Naive thymus-derived CD4-positive, alpha-beta T cell (primary cell): ENCODE measurements around the gene KRT14. TPM values are rescaled to one million over a fixed set of nuclear protein-coding genes. Genes with fewer than 3 reads are reported as not detected.

ENCODE experiments used
- ATAC-seq: fragments of 150-1000 bp; cut with Tn5 transposase; 2 replicates; pipeline ENCODE4 v1.10.0; 2021; ENCODE audit warnings: mild to moderate bottlenecking, moderate library complexity
- CTCF ChIA-PET: fragments of 350-600 bp; sonication (Branson Sonifier 250); formaldehyde crosslinking; loops from one replicate; lab custom pipeline; 2021; ENCODE audit warnings: antibody characterized with exemption; lab: Charles Lee
- POLR2A ChIA-PET: fragments of 350-600 bp; sonication (Branson Sonifier 250); formaldehyde crosslinking; loops from one replicate; lab custom pipeline; 2021; ENCODE audit warnings: antibody characterized with exemption, inconsistent platforms; lab: Charles Lee
- DNase-seq, 9 donors: peaks; one replicate each; pipeline versions ENCODE4 v3.0.0 to v3.0.0-alpha.2; 2020 to 2022; ENCODE audit warnings: mixed read lengths in 1 of 9
- H3K27ac ChIP-seq: one replicate; pipeline ENCODE4 v1.7.0; 2013; ENCODE audit warnings: mild to moderate bottlenecking, low read depth, low read length, moderate library complexity
- H3K27me3 ChIP-seq, 2 donors: one replicate each; pipeline ENCODE4 v1.7.0; 2013; ENCODE audit warnings: low read length in 2 of 2, mild to moderate bottlenecking in 2 of 2, moderate library complexity in 2 of 2; ENCODE audit not compliant: control insufficient read depth in 2 of 2, insufficient read depth in 2 of 2
- H3K36me3 ChIP-seq, 3 experiments: 1 replicate in 2 of 3; 2 replicates in 1 of 3; pipeline ENCODE4 v1.7.0; 2013; ENCODE audit warnings: low read length in 3 of 3, mild to moderate bottlenecking in 3 of 3, moderate library complexity in 1 of 3; ENCODE audit not compliant: insufficient read depth in 3 of 3, control insufficient read depth in 2 of 3
- H3K4me1 ChIP-seq, 2 donors: one replicate each; pipeline ENCODE4 v1.7.0; 2013; ENCODE audit warnings: low read length in 2 of 2, mild to moderate bottlenecking in 2 of 2, moderate library complexity in 1 of 2; ENCODE audit not compliant: control insufficient read depth in 2 of 2, insufficient read depth in 2 of 2
- H3K4me3 ChIP-seq: 2 replicates; pipeline ENCODE4 v1.7.0; 2013; ENCODE audit warnings: mild to moderate bottlenecking, low read length
- H3K9me3 ChIP-seq, 3 experiments: 1 replicate in 2 of 3; 2 replicates in 1 of 3; pipeline ENCODE4 v1.7.0; 2013; ENCODE audit warnings: low read length in 3 of 3; ENCODE audit not compliant: control insufficient read depth in 2 of 3
- H3K27ac Mint-ChIP-seq, 9 donors: one replicate each; pipeline ENCODE4 v1.8.0; 2020 to 2022; ENCODE audit warnings: mixed read lengths in 9 of 9, mild to moderate bottlenecking in 8 of 9, moderate library complexity in 5 of 9, inconsistent platforms in 2 of 9
- H3K27me3 Mint-ChIP-seq, 5 donors: one replicate each; pipeline ENCODE4 v1.8.0; 2021 to 2022; ENCODE audit warnings: mixed read lengths in 5 of 5, mild to moderate bottlenecking in 1 of 5
- H3K36me3 Mint-ChIP-seq, 5 donors: one replicate each; pipeline ENCODE4 v1.8.0; 2020 to 2022; ENCODE audit warnings: mixed read lengths in 5 of 5, mild to moderate bottlenecking in 3 of 5, inconsistent platforms in 1 of 5
- H3K4me1 Mint-ChIP-seq, 7 donors: one replicate each; pipeline ENCODE4 v1.8.0; 2020 to 2022; ENCODE audit warnings: mixed read lengths in 7 of 7, mild to moderate bottlenecking in 3 of 7, inconsistent platforms in 1 of 7
- H3K4me3 Mint-ChIP-seq, 10 donors: one replicate each; pipeline ENCODE4 v1.8.0; 2020 to 2022; ENCODE audit warnings: mild to moderate bottlenecking in 10 of 10, mixed read lengths in 10 of 10, moderate library complexity in 6 of 10, inconsistent platforms in 2 of 10
- H3K9me3 Mint-ChIP-seq, 11 donors: one replicate each; pipeline ENCODE4 v1.8.0; 2020 to 2022; ENCODE audit warnings: mixed read lengths in 11 of 11, mild to moderate bottlenecking in 4 of 11, inconsistent platforms in 1 of 11, moderate library complexity in 1 of 11
- intact Hi-C, 2 donors: fragments of 100-400 bp; cut with micrococcal nuclease; formaldehyde crosslinking; loops; one replicate each; pipeline ENCODE4 v1.15.1; 2023
- polyA plus RNA-seq, 2 donors: library from polyadenylated mRNA; unstranded; fragments of 300-500 nt; fragmentation: Illumina TruSeq; gene quantifications; one replicate each; pipeline ENCODE4 v1.2.3, GENCODE V29; 2021
- total RNA-seq, 6 experiments: library from RNA in 5 of 6; stranded (reverse) in 5 of 6; gene quantifications; 1 replicate in 5 of 6; 2 replicates in 1 of 6; pipeline ENCODE4 v1.2.3 and lab custom pipeline; 2021 to 2026

The KRT14 gene
- total and polyA plus RNA-seq, 7 experiments from 2014 or later, result not detected

DNA sequence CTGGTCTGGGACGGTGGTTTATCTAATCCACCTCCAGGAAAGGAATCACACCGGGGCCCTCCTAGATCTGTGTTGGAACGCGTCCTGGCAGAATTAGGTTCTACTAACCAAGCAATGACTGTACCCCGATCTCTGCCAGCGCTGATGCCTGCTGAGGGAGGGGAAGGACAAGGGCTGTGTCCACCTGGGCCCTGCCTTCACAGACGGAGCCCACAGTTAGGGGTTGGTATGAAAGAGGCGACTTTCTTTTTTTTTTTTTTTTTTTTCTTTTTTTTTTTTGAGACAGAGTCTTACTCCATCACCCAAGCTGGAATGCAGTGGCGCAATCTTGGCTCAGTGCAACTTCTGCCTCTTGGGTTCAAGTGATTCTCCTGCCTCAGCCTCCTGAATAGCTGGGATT is 48.7 kb downstream of the KRT14 start:
- POLR2A ChIA-PET, result no interaction called here
- H3K4me1 ChIP-seq, result no peaks in the 10 kb centered on the region
- Mint-ChIP-seq H3K4me1 (no peaks in the 10 kb centered on the region), H3K4me3 (no peak overlapping the region), H3K36me3 (no peaks in the 10 kb centered on the region), H3K27me3 (peaks cover 0 to 21% (median 10%) of the 10 kb centered on the region in 5 donors), H3K27ac (no peak overlapping the region), H3K9me3 (no peaks in the 10 kb centered on the region)
- no peaks in the 10 kb centered on the region for H3K27me3 ChIP-seq
- no peak overlapping the region for H3K4me3 ChIP-seq
- CTCF ChIA-PET, result interaction anchor here (4.2 kb wide), 1 partner anchor 11 kb away, joined by 14 read pairs; no protein-coding TSS in a partner anchor
- no peak for ATAC-seq
- H3K9me3 ChIP-seq, result no peaks in the 10 kb centered on the region
- intact Hi-C loops, result no loop called here
- no peak for DNase-seq
- no peaks in the 10 kb centered on the region for H3K36me3 ChIP-seq
- H3K27ac ChIP-seq, result no peak overlapping the region

- ATAC-seq, result no peak
- no peak overlapping the region for H3K27ac ChIP-seq
- Mint-ChIP-seq H3K4me1 (no peaks in the 10 kb centered on the region), H3K4me3 (no peak overlapping the region), H3K36me3 (no peaks in the 10 kb centered on the region), H3K27me3 (peaks cover 0 to 23% (median 10%) of the 10 kb centered on the region in 5 donors), H3K27ac (no peak overlapping the region), H3K9me3 (no peaks in the 10 kb centered on the region)
- H3K36me3 ChIP-seq, result no peaks in the 10 kb centered on the region
- ChIA-PET POLR2A (no interaction called here), CTCF (interaction anchor here (0.6 to 4.2 kb wide), 2 partner anchors 11 to 111 kb away, joined by 3 to 14 read pairs; no protein-coding TSS in a partner anchor)
- no peaks in the 10 kb centered on the region for H3K9me3 ChIP-seq
- H3K4me3 ChIP-seq, result no peak overlapping the region
- intact Hi-C loops, result no loop called here
- no peaks in the 10 kb centered on the region for H3K4me1 ChIP-seq
- no peaks in the 10 kb centered on the region for H3K27me3 ChIP-seq
- no peak for DNase-seq
Observed at GRCh38 chr17:41537614-41537954, 49.1 kb downstream of the KRT14 start.

DNA sequence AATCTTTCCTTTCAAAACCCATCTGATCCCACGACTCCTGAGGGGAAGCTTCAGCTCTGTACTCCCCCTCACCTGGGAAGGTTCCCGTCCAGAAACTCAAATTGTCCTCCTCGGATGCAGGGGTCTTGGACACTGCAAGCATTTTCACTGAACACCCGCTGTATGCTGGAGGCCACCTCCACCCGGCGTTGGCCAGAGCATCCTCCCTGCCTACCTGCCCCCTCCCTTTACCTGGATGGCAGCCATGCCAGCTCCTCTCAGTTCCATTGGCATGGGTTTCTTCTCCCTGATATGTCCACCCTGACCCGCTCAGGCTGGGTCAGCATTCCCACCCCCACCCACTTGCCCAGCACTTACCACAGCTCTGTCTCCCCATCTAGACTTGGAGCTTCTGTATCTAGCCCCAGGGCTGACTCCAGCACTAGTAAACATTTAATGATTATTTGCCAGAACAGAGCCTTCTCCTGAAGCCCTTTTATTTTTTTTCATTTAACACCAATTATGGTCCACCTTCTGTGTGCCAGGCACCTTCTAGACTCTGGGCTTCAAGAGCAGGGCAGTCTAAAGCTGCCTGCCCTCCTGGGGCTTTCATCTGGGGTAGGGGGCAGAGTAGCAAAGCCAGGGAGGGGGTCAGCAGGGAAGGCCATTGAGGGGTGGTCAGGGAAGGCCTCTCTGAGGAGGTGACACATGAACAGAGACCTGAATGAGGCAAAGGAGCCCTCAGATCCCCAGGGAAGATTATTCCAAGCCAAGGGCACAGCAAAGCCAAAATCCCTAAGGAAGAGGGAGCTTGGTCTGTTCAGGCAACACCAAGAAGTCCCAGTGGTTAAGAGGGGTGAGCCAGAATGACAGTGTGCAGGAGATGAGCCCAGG is 49.7 kb downstream of the KRT14 start:
- ChIA-PET CTCF (interaction anchor here (0.6 to 4.2 kb wide), 4 partner anchors 12 to 736 kb away, joined by 3 to 14 read pairs (median 4); no protein-coding TSS in a partner anchor), POLR2A (interaction anchor here (0.6 kb wide), 1 partner anchor 1071 kb away, joined by 3 read pairs; no protein-coding TSS in a partner anchor)
- no peaks in the 10 kb centered on the region for H3K36me3 Mint-ChIP-seq
- H3K9me3 Mint-ChIP-seq, result no peaks in the 10 kb centered on the region
- no peaks in the 10 kb centered on the region for H3K36me3 ChIP-seq
- no peaks in the 10 kb centered on the region for H3K9me3 ChIP-seq
- intact Hi-C loops, result no loop called here
- H3K27ac Mint-ChIP-seq, result peak overlapping the region in 1 of 9 donors; percentile 46
- no peaks in the 10 kb centered on the region for H3K4me1 ChIP-seq
- no peaks in the 10 kb centered on the region for H3K27me3 ChIP-seq
- no peak overlapping the region for H3K27ac ChIP-seq
- no peaks in the 10 kb centered on the region for H3K4me1 Mint-ChIP-seq
- H3K4me3 ChIP-seq, result no peak overlapping the region
- no peak for ATAC-seq
- no peak overlapping the region for H3K4me3 Mint-ChIP-seq
- DNase-seq, result peak in 1 of 9 donors; percentile 5
- peaks cover 0 to 23% (median 11%) of the 10 kb centered on the region in 5 donors for H3K27me3 Mint-ChIP-seq

DNA sequence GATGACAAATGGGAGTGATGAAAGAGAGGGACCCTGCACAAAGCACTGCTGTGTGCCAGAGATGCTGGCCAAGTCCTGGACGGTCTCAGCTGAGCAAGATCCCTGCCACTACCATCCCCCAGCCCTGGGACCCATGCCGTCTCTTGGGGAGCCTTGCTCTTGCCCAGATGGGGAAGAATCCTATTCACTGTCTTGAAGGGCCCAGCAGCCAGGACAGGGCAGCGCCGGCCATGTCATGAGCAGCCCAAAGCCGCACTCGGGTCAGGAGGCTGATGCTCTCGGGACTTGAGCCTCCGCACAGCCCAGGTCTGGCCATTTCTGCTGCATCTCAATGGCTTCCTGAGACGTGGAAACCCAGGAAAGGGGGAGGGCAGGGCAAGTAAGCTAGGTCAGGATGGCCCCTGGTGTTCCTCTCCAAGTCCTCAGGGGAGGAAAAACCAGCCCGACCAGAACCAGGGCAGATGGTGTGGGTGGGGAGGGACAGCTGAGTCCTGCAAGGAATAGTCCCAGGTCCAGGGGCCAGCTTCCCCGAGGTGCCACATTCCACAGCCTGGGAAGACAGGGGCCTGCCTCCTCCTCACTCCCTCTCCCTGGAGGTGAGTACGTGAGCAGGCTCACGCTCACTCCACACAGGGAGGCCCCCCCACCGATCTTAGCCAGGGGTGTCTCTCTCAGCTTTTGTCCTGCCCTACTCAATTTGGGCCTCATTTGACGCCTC is 50.8 kb downstream of the KRT14 start:
- ChIA-PET POLR2A (no interaction called here), CTCF (interaction anchor here (0.6 to 1.5 kb wide), 2 partner anchors 13 to 266 kb away, joined by 3 to 5 read pairs; no protein-coding TSS in a partner anchor)
- H3K36me3 ChIP-seq, result no peaks in the 10 kb centered on the region
- intact Hi-C loops, result no loop called here
- H3K4me3 ChIP-seq, result no peak overlapping the region
- Mint-ChIP-seq H3K27me3 (peaks cover 3 to 31% (median 17%) of the 10 kb centered on the region in 5 donors), H3K36me3 (no peaks in the 10 kb centered on the region), H3K9me3 (no peaks in the 10 kb centered on the region), H3K4me3 (no peak overlapping the region), H3K27ac (no peak overlapping the region), H3K4me1 (no peaks in the 10 kb centered on the region)
- no peak overlapping the region for H3K27ac ChIP-seq
- H3K9me3 ChIP-seq, result no peaks in the 10 kb centered on the region
- no peaks in the 10 kb centered on the region for H3K4me1 ChIP-seq
- H3K27me3 ChIP-seq, result no peaks in the 10 kb centered on the region
- DNase-seq, result no peak
- no peak for ATAC-seq

- Histone ChIP-seq H3K4me1 (no peaks in the 10 kb centered on the region), H3K9me3 (no peaks in the 10 kb centered on the region), H3K4me3 (no peak overlapping the region), H3K27ac (no peak overlapping the region), H3K36me3 (no peaks in the 10 kb centered on the region), H3K27me3 (no peaks in the 10 kb centered on the region)
- no peak for ATAC-seq
- peaks cover 7 to 36% (median 18%) of the 10 kb centered on the region in 5 donors for H3K27me3 Mint-ChIP-seq
- intact Hi-C loops, result no loop called here
- ChIA-PET POLR2A (interaction anchor here (0.5 to 0.9 kb wide), 2 partner anchors 193 to 715 kb away, joined by 3 read pairs; no protein-coding TSS in a partner anchor), CTCF (no interaction called here)
- no peaks in the 10 kb centered on the region for H3K36me3 Mint-ChIP-seq
- H3K9me3 Mint-ChIP-seq, result no peaks in the 10 kb centered on the region
- no peaks in the 10 kb centered on the region for H3K4me1 Mint-ChIP-seq
- DNase-seq, result peak in 1 of 9 donors; percentile 4
- no peak overlapping the region for H3K4me3 Mint-ChIP-seq
- H3K27ac Mint-ChIP-seq, result no peak overlapping the region
Observed at GRCh38 chr17:41534899-41535546, 51.7 kb downstream of the KRT14 start.

DNA sequence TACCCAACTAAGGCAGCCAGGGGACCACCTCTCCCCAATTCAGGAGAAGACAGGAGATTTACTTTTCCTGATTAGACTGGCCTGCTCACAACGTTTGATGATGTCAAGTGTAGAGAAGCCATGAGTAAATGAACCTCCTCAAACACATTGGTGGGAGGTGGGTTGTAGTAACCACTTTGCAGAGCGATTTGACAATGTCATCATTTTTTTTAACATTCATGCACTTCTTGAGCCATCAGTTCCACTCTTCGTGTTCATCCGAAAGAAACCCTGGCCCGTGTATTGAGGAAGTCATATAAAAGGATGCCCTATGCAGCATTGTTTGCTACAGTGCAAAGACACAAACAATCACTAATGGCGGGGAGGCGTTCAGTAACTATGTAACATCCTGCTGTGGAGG is 53.1 kb downstream of the KRT14 start:
- no peak overlapping the region for H3K4me3 Mint-ChIP-seq
- H3K27me3 Mint-ChIP-seq, result peaks cover 21 to 50% (median 32%) of the 10 kb centered on the region in 5 donors
- ChIA-PET CTCF (no interaction called here), POLR2A (interaction anchor here (0.7 kb wide), 1 partner anchor 788 kb away, joined by 3 read pairs; no protein-coding TSS in a partner anchor)
- DNase-seq (no peak), ATAC-seq (no peak)
- Histone ChIP-seq H3K4me3 (no peak overlapping the region), H3K36me3 (no peaks in the 10 kb centered on the region), H3K9me3 (no peaks in the 10 kb centered on the region), H3K4me1 (no peaks in the 10 kb centered on the region), H3K27ac (no peak overlapping the region), H3K27me3 (peaks cover 3 to 8% of the 10 kb centered on the region in 2 donors)
- no peaks in the 10 kb centered on the region for H3K9me3 Mint-ChIP-seq
- H3K36me3 Mint-ChIP-seq, result no peaks in the 10 kb centered on the region
- H3K4me1 Mint-ChIP-seq, result peaks cover 0 to 11% (median under 1%) of the 10 kb centered on the region in 7 donors
- intact Hi-C loops, result no loop called here
- no peak overlapping the region for H3K27ac Mint-ChIP-seq
